GM06990 (cell line): ENCODE measurements around the gene MYL5.
"Not testable (repeated sequence)": the region's sequence is repeated elsewhere in the genome, so short reads cannot be mapped to it uniquely, and the experiment has no call there.

Experiments used
- DNase-seq: peaks from one replicate; pipeline ENCODE4 v3.0.0-alpha.2; 2011; ENCODE audit not compliant: insufficient read length; ENCODE audit errors: extremely low read depth
- H3K27me3 ChIP-seq: replicated peaks from 2 replicates; pipeline ENCODE4 v1.6.0; 2011; ENCODE audit warnings: low read length; ENCODE audit not compliant: control insufficient read depth, insufficient read depth
- H3K36me3 ChIP-seq: 2 replicates; pipeline ENCODE4 v1.5.1; 2011; ENCODE audit warnings: low read length; ENCODE audit not compliant: control insufficient read depth, insufficient read depth
- H3K4me3 ChIP-seq: replicated peaks from 2 replicates; pipeline ENCODE4 v1.5.1; 2011; ENCODE audit warnings: low read depth, mild to moderate bottlenecking, control low read depth, low read length
- TF ChIP-seq, protein P1 (sequence below): IDR thresholded peaks from 2 replicates; pipeline ENCODE4 v1.5.1; 2011; ENCODE audit warnings: low read length, control low read depth, mild to moderate bottlenecking, inconsistent platforms; ENCODE audit not compliant: insufficient read depth, poor library complexity, severe bottlenecking

Gene MYL5

DNA sequence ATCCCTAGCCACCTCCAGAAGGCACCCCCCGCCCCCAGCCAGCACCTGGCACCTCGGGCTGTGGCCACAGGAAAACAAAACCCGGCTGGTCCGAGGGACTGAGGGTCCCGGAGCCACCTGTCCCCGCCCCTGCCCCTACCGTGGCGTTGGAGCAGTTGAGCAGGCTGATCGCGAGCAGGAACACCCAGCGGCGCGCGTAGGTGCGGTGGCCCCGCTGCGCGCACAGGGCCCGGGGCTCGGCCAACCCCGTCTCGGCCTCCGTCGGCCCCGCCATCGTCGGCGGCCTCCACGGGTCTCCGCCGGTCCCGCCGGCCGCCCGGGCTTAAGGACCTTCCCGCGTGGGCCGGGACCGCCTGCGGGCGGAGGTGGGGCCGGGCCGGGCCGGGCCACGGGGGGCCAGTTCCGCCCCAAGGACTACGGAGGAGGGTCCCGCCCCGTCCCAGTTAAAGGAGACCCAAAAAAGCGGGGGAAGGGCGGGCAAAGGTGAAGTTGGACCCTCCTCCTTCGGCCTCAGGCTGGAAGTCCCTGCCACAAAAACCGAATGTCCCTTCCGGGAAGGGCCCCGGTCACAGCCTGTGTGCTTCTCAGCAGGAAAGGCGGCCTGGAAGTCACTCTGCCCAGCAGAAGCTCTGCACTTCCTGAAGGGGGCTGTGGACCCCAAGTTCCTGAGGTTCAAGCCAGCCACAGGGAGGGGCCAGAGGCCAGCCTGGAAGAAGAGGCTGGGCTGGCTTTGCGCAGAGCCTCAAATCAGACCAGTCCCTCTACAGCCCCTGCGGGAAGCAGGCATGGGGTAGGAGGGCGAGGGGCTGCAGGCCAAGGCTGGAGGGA is 14.7 kb downstream of the MYL5 start, which contains the start of gene SLC49A3:
Gene SLC49A3, minus strand, starts transcription at position 298 of the 828 bp plus-strand sequence. Its CDS starts 24 bp downstream, at position 274.
- H3K4me3 ChIP-seq = peak within 1 kb of the TSS; percentile 3
- no peaks in the 10 kb centered on the region for H3K27me3 ChIP-seq
- no peak for DNase-seq

DNA sequence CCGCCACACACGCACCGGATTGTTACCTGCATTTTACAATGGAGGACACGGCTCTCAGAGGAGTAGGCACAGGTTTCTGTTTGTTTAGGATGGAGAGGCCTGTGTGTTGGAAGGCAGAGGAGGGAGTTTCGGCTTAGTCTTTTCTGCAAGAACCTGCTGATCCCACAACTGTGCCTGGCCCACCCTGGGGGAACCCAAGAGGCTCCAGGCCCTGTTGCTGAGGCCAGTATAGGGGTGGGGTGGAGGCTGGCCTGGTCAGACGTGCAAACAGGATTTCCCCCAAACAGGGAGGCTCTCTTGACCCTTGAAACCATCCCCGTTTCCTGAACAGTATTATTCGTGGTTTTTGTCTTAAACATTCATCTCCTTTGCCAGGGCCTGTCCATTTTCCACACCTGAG is 15.4 kb downstream of the MYL5 start:
- Histone ChIP-seq H3K27me3 (no peaks in the 10 kb centered on the region), H3K36me3 (no peaks in the 10 kb centered on the region), H3K4me3 (no peak overlapping the region)
- DNase-seq = no peak
- TF ChIP-seq, protein P1, sequence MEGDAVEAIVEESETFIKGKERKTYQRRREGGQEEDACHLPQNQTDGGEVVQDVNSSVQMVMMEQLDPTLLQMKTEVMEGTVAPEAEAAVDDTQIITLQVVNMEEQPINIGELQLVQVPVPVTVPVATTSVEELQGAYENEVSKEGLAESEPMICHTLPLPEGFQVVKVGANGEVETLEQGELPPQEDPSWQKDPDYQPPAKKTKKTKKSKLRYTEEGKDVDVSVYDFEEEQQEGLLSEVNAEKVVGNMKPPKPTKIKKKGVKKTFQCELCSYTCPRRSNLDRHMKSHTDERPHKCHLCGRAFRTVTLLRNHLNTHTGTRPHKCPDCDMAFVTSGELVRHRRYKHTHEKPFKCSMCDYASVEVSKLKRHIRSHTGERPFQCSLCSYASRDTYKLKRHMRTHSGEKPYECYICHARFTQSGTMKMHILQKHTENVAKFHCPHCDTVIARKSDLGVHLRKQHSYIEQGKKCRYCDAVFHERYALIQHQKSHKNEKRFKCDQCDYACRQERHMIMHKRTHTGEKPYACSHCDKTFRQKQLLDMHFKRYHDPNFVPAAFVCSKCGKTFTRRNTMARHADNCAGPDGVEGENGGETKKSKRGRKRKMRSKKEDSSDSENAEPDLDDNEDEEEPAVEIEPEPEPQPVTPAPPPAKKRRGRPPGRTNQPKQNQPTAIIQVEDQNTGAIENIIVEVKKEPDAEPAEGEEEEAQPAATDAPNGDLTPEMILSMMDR = no peak

More for the DNA sequence above, 14.7 kb downstream of the MYL5 start, which contains the start of gene SLC49A3:
- TF ChIP-seq, protein P1 = no peak
- H3K36me3 ChIP-seq = no peaks in the 10 kb centered on the region

DNA sequence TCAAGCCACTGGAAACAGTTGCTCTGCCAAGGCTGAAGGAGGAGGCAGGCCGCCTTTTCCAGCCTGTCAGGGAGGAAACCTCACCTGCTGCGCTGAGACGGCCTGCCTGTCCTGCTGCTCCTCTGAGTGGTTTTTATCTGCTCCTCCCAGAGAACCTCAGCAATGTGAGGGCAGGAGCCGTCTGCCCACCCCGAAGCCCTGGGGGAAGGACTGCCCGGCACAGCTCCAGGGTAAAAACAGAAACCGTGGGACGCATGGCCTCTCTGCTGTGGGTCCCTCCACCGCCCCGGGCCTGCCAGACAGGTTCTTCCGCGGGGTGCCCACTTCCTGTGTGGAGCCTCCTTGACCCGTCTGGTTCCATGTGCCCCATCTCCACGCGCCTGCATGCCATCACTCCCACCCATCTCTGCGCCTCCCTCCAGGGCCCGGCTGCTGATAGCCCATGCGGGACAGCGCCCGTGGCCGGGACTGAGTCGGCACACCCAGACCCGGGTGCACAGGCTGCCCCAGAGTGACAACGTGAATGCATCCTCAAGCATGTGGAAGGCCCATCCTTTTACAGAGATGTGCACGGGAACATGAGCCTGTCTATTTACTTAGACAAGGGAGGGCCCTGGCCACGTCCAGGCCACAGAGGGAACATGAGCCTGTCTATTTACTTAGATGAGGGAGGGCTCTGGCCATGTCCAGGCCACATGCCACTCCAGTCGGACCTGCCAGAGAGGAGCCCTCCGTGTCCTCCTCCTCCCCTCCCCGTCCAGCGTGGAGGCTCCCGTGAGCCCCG is 18.6 kb downstream of the MYL5 start:
- TF ChIP-seq, protein P1 = no peak
- no peaks in the 10 kb centered on the region for H3K27me3 ChIP-seq
- no peak overlapping the region for H3K4me3 ChIP-seq
- DNase-seq = no peak
- H3K36me3 ChIP-seq = no peaks in the 10 kb centered on the region

DNA sequence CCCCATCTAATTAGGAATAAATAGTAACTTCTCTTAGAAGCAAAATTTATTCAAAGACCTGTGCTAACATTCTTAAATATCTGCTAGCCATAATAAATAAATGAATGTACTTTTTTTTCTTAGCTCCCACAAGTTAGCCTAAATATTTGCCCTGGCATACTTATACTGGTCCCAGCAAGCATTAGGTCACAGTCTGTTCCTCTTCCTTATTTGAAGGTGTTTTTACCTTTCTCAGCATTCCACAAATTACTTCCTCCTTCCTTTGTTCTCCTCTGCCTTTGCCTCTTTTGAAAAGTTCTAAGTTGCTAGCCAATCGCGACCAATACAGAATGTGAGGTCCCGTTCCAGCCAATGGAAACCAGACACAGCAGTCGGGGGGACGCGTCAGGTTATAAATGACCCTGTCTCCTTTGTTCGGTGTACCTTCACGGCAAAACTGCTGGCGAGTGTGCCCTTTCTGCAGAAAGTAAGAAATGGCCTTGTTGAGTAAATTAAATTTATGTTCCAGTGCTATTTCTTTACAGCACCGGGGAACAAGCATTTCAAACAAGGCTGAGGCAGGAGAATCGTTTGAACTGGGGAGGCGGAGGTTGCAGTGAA is 20.1 kb downstream of the MYL5 start:
- DNase-seq, H3K36me3 ChIP-seq, H3K27me3 ChIP-seq, H3K4me3 ChIP-seq: not testable (repeated sequence)

DNA sequence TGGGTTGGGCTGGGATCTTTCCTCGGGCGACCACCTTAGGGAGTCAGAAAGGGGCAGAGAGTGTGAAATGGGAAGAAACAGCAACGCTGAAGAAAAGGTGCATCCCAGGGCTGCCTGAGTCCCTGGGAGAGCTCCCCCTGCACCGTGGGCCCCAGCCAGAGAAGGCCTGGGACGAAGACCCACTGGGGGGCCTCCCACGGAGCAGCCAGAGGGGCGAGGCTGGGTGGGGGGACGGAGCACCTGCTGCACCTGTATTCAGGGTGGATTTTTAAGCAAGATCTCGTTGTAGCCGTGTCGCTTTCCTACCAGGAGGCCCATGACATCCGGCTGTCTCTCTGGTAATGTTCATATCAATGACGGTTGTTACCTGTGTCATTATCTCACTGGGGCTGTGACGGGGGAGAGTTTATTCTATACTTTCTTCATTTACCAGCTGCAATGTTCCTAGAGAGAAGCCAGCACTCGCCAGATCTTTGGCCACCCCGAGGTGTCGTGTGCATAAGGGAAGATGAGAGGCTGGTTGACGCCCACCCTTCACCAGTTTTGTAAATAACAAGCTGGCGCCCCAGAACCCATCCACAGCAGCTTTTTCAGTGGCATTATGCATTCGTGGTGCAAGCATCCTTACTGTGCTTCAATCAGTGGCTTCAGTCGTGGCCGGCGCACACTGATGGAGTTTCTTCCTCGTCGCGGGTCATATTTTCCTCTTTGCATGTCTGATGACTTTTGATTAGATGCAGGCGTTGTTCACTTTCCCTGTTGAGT is 25.7 kb downstream of the MYL5 start:
- TF ChIP-seq, protein P1 = no peak
- no peak for DNase-seq
- no peaks in the 10 kb centered on the region for H3K27me3 ChIP-seq
- no peaks in the 10 kb centered on the region for H3K36me3 ChIP-seq
- peak overlapping the region; percentile 20; the same call in 1 of the 2 replicates for H3K4me3 ChIP-seq
